CD4-positive, CD25-positive, alpha-beta regulatory T cell (primary cell): ENCODE results near the gene BBIP1. TPM values are rescaled to one million over a fixed set of nuclear protein-coding genes. Genes with fewer than 3 reads are reported as not detected.

Experiments
- ATAC-seq, 2 donors: fragments of 150-1000 bp; cut with Tn5 transposase; one replicate each; pipeline ENCODE4 v1.10.0; 2021; ENCODE audit warnings: low read depth in 2 of 2, moderate number of reproducible peaks in 2 of 2, moderate library complexity in 1 of 2
- DNase-seq, 3 donors: peaks; one replicate each; pipeline versions ENCODE4 v3.0.0 to v3.0.0-alpha.2; 2012 to 2022; ENCODE audit warnings: mixed read lengths in 1 of 3
- H3K27ac ChIP-seq: one replicate; pipeline ENCODE4 v1.7.0; 2013; ENCODE audit warnings: mild to moderate bottlenecking, low read length; ENCODE audit not compliant: insufficient read depth, poor library complexity, severe bottlenecking
- H3K27me3 ChIP-seq: one replicate; pipeline ENCODE4 v1.7.0; 2013; ENCODE audit warnings: low read length; ENCODE audit not compliant: control insufficient read depth, insufficient read depth
- H3K36me3 ChIP-seq: one replicate; pipeline ENCODE4 v1.7.0; 2013; ENCODE audit warnings: mild to moderate bottlenecking, low read length, moderate library complexity; ENCODE audit not compliant: control insufficient read depth, insufficient read depth
- H3K4me1 ChIP-seq: 2 replicates; pipeline ENCODE4 v1.7.0; 2013; ENCODE audit warnings: mild to moderate bottlenecking, low read length; ENCODE audit not compliant: insufficient read depth, control insufficient read depth, poor library complexity, severe bottlenecking
- H3K4me3 ChIP-seq: one replicate; pipeline ENCODE4 v1.7.0; 2013; ENCODE audit warnings: low read depth, mild to moderate bottlenecking, low read length, moderate library complexity
- H3K9me3 ChIP-seq, 2 experiments: 1 replicate in 1 of 2; 2 replicates in 1 of 2; pipeline ENCODE4 v1.7.0; 2013; ENCODE audit warnings: low read length in 2 of 2, mild to moderate bottlenecking in 1 of 2, moderate library complexity in 1 of 2; ENCODE audit not compliant: control insufficient read depth in 2 of 2
- H3K27ac Mint-ChIP-seq, 3 donors: one replicate each; pipeline ENCODE4 v1.8.0; 2020 to 2022; ENCODE audit warnings: mild to moderate bottlenecking in 3 of 3, mixed read lengths in 3 of 3, moderate library complexity in 2 of 3
- H3K27me3 Mint-ChIP-seq: one replicate; pipeline ENCODE4 v1.8.0; 2022; ENCODE audit warnings: mild to moderate bottlenecking, mixed read lengths
- H3K36me3 Mint-ChIP-seq: one replicate; pipeline ENCODE4 v1.8.0; 2020; ENCODE audit warnings: mixed read lengths
- H3K4me1 Mint-ChIP-seq, 4 donors: one replicate each; pipeline ENCODE4 v1.8.0; 2020 to 2022; ENCODE audit warnings: mixed read lengths in 4 of 4, mild to moderate bottlenecking in 1 of 4
- H3K4me3 Mint-ChIP-seq, 4 donors: one replicate each; pipeline ENCODE4 v1.8.0; 2020 to 2022; ENCODE audit warnings: mild to moderate bottlenecking in 4 of 4, mixed read lengths in 4 of 4, moderate library complexity in 3 of 4
- H3K9me3 Mint-ChIP-seq, 7 donors: one replicate each; pipeline ENCODE4 v1.8.0; 2020 to 2022; ENCODE audit warnings: mixed read lengths in 7 of 7, mild to moderate bottlenecking in 3 of 7, moderate library complexity in 2 of 7
- polyA plus RNA-seq, 4 donors: library from polyadenylated mRNA; unstranded; fragments of 300-500 nt; fragmentation: Illumina TruSeq; gene quantifications; one replicate each; pipeline ENCODE4 v1.2.3, GENCODE V29; 2021
- total RNA-seq: library from RNA; stranded (reverse); gene quantifications from one replicate; pipeline ENCODE4 v1.2.3, GENCODE V29; 2022

BBIP1 gene
- total RNA-seq (42.3 TPM), polyA plus RNA-seq (10 to 100 TPM; 34.1 to 39.8 (median 36.8) TPM)

- peaks cover 15 to 67% (median 37%) of the 10 kb centered on the region in 4 donors for H3K4me1 Mint-ChIP-seq
- peak in 1 of 3 donors; percentile 75 for DNase-seq
These were observed at the start of gene BBIP1 for GRCh38 chr10:110918643-110919348. Gene BBIP1 (minus strand): TSS chr10:110919180. CDS start chr10:110918157, 1,023 bp downstream.

GRCh38 chr10:110967645-110968044, 48.7 kb upstream of the BBIP1 start:
- H3K4me1 ChIP-seq, result peaks cover 3% of the 10 kb centered on the region
- peaks cover 44 to 77% (median 61%) of the 10 kb centered on the region in 4 donors for H3K4me1 Mint-ChIP-seq

More at GRCh38 chr10:110918643-110919348, at the start of gene BBIP1:
- Mint-ChIP-seq H3K27ac (peak within 1 kb of the TSS; percentile 98 to 100 (median 100)), H3K9me3 (no peaks in the 10 kb centered on the region), H3K4me3 (peak within 1 kb of the TSS; percentile 98 to 100 (median 100)), H3K27me3 (no peaks in the 10 kb centered on the region), H3K36me3 (peaks cover 8% of the 10 kb centered on the region)
- Histone ChIP-seq H3K36me3 (peaks cover 8% of the 10 kb centered on the region), H3K27me3 (no peaks in the 10 kb centered on the region), H3K4me3 (peak within 1 kb of the TSS; percentile 99), H3K4me1 (peaks cover 25% of the 10 kb centered on the region), H3K9me3 (no peaks in the 10 kb centered on the region), H3K27ac (peak within 1 kb of the TSS; percentile 99)
- ATAC-seq, result peak; percentile 39 to 96

GRCh38 chr10:110967009-110967630, 48.1 kb upstream of the BBIP1 start:
- H3K9me3 Mint-ChIP-seq, result peaks cover 0 to 2% (median 0%) of the 10 kb centered on the region in 7 donors
- ATAC-seq (no peak), DNase-seq (no peak)
- Histone ChIP-seq H3K4me3 (no peak overlapping the region), H3K27ac (no peak overlapping the region), H3K36me3 (no peaks in the 10 kb centered on the region), H3K4me1 (peaks cover 3% of the 10 kb centered on the region), H3K27me3 (no peaks in the 10 kb centered on the region), H3K9me3 (no peaks in the 10 kb centered on the region)
- peaks cover 15% of the 10 kb centered on the region for H3K36me3 Mint-ChIP-seq
- no peak overlapping the region for H3K27ac Mint-ChIP-seq
- no peak overlapping the region for H3K4me3 Mint-ChIP-seq
- peaks cover 44 to 77% (median 62%) of the 10 kb centered on the region in 4 donors for H3K4me1 Mint-ChIP-seq
- H3K27me3 Mint-ChIP-seq, result no peaks in the 10 kb centered on the region

More at GRCh38 chr10:110967645-110968044, 48.7 kb upstream of the BBIP1 start:
- H3K4me3 ChIP-seq, result no peak overlapping the region
- no peaks in the 10 kb centered on the region for H3K27me3 ChIP-seq
- no peak overlapping the region for H3K4me3 Mint-ChIP-seq
- H3K27ac Mint-ChIP-seq, result no peak overlapping the region
- DNase-seq, result no peak
- peaks cover 15% of the 10 kb centered on the region for H3K36me3 Mint-ChIP-seq
- no peaks in the 10 kb centered on the region for H3K36me3 ChIP-seq
- ATAC-seq, result no peak
- H3K27ac ChIP-seq, result no peak overlapping the region
- H3K9me3 Mint-ChIP-seq, result peaks cover 0 to 2% (median 0%) of the 10 kb centered on the region in 7 donors
- no peaks in the 10 kb centered on the region for H3K9me3 ChIP-seq
- H3K27me3 Mint-ChIP-seq, result no peaks in the 10 kb centered on the region

- Histone ChIP-seq H3K27ac (no peak overlapping the region), H3K27me3 (no peaks in the 10 kb centered on the region), H3K36me3 (no peaks in the 10 kb centered on the region), H3K9me3 (no peaks in the 10 kb centered on the region), H3K4me3 (no peak overlapping the region), H3K4me1 (peaks cover 3% of the 10 kb centered on the region)
- Mint-ChIP-seq H3K36me3 (peaks cover 15% of the 10 kb centered on the region), H3K4me1 (peaks cover 41 to 77% (median 59%) of the 10 kb centered on the region in 4 donors), H3K27me3 (no peaks in the 10 kb centered on the region), H3K4me3 (peak overlapping the region in 1 of 4 donors; percentile 11), H3K9me3 (peaks cover 0 to 2% (median 0%) of the 10 kb centered on the region in 7 donors), H3K27ac (no peak overlapping the region)
- DNase-seq (no peak), ATAC-seq (no peak)
These were observed 47.2 kb upstream of the BBIP1 start for GRCh38 chr10:110966146-110966545.

- Mint-ChIP-seq H3K27ac (no peak overlapping the region), H3K4me3 (peak overlapping the region in 1 of 4 donors; percentile 20), H3K4me1 (peaks cover 32 to 75% (median 52%) of the 10 kb centered on the region in 4 donors), H3K9me3 (peaks cover 0 to 2% (median 0%) of the 10 kb centered on the region in 7 donors), H3K36me3 (peaks cover 14% of the 10 kb centered on the region), H3K27me3 (no peaks in the 10 kb centered on the region)
- H3K27ac ChIP-seq, result no peak overlapping the region
- H3K36me3 ChIP-seq, result no peaks in the 10 kb centered on the region
- no peak overlapping the region for H3K4me3 ChIP-seq
- ATAC-seq (no peak), DNase-seq (no peak)
- no peaks in the 10 kb centered on the region for H3K27me3 ChIP-seq
- no peaks in the 10 kb centered on the region for H3K9me3 ChIP-seq
- H3K4me1 ChIP-seq, result peaks cover 3% of the 10 kb centered on the region
These were observed 46.2 kb upstream of the BBIP1 start for GRCh38 chr10:110965216-110965615.

- Mint-ChIP-seq H3K27me3 (no peaks in the 10 kb centered on the region), H3K36me3 (peaks cover 9% of the 10 kb centered on the region), H3K4me1 (peaks cover 32 to 74% (median 52%) of the 10 kb centered on the region in 4 donors), H3K9me3 (no peaks in the 10 kb centered on the region), H3K4me3 (no peak overlapping the region), H3K27ac (no peak overlapping the region)
- no peak for DNase-seq
- ATAC-seq, result no peak
- H3K9me3 ChIP-seq, result no peaks in the 10 kb centered on the region
- no peaks in the 10 kb centered on the region for H3K27me3 ChIP-seq
- no peak overlapping the region for H3K27ac ChIP-seq
- H3K36me3 ChIP-seq, result no peaks in the 10 kb centered on the region
- no peak overlapping the region for H3K4me3 ChIP-seq
- H3K4me1 ChIP-seq, result peaks cover 3% of the 10 kb centered on the region
These were observed 45.7 kb upstream of the BBIP1 start for GRCh38 chr10:110964681-110965080.

GRCh38 chr10:110963162-110963561, 44.2 kb upstream of the BBIP1 start:
- peak overlapping the region in 1 of 4 donors; percentile 4 for H3K4me3 Mint-ChIP-seq

More at GRCh38 chr10:110963162-110963561, 44.2 kb upstream of the BBIP1 start:
- no peak for ATAC-seq
- Mint-ChIP-seq H3K27me3 (no peaks in the 10 kb centered on the region), H3K36me3 (peaks cover 9% of the 10 kb centered on the region), H3K27ac (peak overlapping the region in 1 of 3 donors; percentile 9), H3K4me1 (peaks cover 32 to 67% (median 56%) of the 10 kb centered on the region in 4 donors), H3K9me3 (peaks cover 0 to 2% (median 0%) of the 10 kb centered on the region in 7 donors)
- Histone ChIP-seq H3K27ac (no peak overlapping the region), H3K36me3 (no peaks in the 10 kb centered on the region), H3K4me1 (peaks cover 3% of the 10 kb centered on the region), H3K27me3 (no peaks in the 10 kb centered on the region), H3K9me3 (no peaks in the 10 kb centered on the region), H3K4me3 (no peak overlapping the region)
- DNase-seq, result no peak
